GM12872 (cell line): ENCODE results near the gene GRK5.

ENCODE experiments used
- TF ChIP-seq, protein P1 (sequence below): IDR thresholded peaks from 3 replicates; pipeline ENCODE4 v1.5.1; 2011; ENCODE audit warnings: low read depth, mild to moderate bottlenecking, low read length, moderate library complexity; ENCODE audit not compliant: insufficient read depth

The GRK5 gene

DNA sequence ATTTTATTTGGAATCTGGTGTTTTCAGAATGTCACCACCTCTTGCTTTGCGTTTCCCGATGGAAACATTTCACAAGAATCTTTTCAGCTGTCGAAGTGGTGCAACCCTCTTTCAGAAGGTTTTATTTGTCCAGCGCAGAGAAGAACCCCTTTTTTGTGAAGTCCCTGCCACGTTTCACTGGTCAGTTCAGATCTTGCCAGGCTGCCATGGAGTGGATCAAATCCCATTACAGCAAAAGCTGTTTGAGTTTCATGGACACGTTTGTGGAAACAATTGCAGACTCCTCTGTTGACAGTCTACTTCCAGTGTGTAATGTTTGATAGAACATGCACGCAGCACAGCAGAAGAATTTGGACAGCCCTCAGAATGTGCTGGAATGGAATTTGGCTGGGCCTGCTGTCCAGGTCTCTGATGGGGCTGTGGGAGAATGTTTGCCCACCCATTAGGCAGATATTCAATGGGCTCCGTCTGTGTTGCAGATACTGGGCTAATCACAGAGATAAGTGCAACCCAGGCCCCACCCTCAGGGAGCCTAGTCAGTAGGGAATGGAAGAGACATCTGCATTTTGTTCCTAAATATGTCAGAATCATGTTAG is 143.2 kb downstream of the GRK5 start:
- TF ChIP-seq, protein P1, sequence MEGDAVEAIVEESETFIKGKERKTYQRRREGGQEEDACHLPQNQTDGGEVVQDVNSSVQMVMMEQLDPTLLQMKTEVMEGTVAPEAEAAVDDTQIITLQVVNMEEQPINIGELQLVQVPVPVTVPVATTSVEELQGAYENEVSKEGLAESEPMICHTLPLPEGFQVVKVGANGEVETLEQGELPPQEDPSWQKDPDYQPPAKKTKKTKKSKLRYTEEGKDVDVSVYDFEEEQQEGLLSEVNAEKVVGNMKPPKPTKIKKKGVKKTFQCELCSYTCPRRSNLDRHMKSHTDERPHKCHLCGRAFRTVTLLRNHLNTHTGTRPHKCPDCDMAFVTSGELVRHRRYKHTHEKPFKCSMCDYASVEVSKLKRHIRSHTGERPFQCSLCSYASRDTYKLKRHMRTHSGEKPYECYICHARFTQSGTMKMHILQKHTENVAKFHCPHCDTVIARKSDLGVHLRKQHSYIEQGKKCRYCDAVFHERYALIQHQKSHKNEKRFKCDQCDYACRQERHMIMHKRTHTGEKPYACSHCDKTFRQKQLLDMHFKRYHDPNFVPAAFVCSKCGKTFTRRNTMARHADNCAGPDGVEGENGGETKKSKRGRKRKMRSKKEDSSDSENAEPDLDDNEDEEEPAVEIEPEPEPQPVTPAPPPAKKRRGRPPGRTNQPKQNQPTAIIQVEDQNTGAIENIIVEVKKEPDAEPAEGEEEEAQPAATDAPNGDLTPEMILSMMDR: no peak

DNA sequence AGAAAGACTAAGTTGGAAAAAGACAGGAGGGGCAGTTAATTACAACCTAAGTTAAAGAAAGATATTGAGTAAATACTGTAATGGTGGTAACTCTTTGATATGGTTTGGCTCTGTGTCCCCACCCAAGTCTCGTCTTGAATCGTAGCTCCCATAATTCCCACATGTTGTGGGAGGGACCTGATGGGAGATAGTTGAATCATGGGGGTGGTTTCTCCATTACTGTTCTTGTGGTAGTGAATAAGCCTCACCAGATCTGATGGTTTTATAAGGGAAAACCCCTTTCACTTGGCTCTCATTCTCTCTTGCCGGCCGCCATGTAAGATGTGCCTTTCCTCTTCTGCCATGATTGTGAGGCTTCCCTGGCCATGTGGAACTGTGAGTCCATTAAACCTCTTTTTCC is 143.8 kb downstream of the GRK5 start:
- TF ChIP-seq, protein P1: no peak

DNA sequence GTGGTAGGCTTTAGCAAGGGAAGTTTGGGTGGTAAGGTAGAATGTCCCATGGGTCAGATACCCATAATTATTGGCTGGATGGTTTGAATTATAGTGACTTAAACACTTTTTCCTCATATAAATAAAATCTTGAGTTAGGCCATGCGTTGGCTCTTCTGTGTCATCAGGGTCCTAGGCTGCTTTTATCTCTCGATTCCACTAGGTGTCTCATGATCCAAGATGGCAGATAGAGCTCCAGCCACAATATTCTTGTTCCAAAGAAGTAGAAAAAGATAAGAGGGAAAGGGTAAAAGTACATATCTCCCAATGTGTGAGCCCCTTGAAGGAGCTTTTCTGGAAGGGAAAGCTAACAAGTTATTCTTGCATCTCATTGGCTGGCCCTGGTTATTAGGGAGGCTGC is 144.7 kb downstream of the GRK5 start:
- TF ChIP-seq, protein P1: peak; percentile 19; the same call in 1 of the 3 replicates

DNA sequence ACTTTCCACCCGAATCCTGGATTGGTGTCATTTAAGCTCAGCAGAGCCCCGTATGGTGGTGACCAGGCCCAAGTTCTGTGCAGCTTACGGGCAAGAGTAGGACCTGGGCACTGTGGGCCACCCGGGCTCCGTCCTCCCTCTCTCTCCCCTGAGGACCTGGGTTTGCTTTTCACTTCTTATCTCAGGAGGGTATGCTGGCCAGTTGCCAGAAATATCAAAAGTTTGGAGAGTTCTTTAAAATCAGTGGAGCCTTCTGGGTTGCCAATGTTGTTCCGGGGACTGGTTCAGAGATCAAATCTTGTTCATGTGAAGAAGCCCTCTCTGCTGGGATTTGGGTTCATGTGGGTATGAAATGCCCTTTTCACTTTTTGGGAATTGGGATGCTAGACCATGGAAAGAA is 145.4 kb downstream of the GRK5 start:
- TF ChIP-seq, protein P1: no peak

DNA sequence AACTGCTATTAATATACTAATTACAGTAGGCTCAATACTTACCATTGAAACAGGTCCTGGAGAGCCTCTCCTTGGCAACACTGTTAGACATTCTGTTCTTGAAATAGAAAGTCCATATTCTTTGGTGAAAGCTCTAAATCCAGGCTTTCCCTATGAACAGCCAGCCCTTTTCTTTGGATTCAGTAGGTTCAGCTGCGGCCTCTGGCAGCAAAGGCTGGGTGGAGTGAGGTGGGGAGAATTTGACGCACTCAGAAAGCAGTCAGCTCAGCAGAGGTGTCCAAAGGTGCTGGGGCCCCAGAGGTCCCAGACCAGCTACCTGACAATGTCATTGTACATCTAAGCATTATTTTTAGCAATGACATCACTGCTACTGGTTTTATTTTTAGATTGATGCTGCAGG is 146.1 kb downstream of the GRK5 start:
- TF ChIP-seq, protein P1: no peak

DNA sequence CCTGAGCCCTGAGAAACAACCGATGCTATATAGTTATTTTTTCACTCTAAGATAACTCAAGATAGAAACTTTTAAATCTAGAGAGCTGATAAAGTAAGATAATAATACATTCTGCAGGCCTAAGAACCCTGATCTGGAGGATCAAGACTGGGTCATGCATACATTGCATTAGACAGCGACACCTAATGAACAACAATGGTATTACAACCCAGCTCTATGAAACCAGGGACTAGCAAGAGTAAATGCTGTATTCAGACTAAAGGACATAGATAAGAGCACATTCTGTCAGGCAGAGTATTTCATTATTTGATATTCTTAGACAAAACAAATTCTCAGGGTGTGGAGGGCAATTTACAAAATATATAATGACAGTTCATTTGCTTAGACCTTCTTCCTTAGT is 148.6 kb downstream of the GRK5 start:
- TF ChIP-seq, protein P1: peak; percentile 49; the same call in 2 of the 3 replicates

DNA sequence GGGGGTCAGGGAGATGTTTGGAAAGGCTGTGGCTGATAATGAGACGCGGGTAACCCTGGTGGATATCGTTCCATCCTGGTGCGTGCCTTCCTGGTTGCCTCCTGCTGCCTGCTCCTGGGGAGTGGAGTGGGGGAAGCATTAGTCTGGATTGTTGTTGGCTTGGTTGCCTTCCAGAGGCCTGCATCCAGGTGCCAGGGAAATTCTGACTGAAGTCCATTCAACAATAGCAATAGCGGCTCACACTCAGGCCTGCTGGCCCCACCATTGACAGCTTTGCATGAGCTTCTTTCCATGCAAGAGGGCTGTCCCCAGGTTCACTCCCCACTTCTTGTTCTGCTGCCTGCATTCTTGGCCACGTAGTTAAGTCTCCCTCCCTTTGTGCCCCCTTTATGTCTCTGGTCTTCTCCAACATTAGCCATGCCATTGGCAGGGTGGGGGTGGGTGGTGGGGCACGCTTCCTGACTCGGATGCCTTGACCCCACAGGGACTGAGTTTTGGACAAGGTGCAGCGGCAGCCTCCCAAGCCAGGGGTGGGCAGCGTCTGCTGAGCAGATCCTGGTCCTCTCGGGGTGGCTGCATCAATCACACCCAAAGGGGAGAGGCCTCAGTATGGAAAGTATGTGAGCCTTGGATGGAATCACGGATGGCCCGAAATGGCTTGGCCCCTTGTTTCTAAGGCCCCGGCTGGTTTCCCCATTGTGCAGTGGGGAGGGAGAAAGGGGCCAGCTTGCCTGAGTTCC is 150.2 kb downstream of the GRK5 start:
- TF ChIP-seq, protein P1: no peak
